Smooth muscle cell of the coronary artery (primary cell): Measurements from ENCODE around the gene SAV1. TPM values are rescaled to one million over a fixed set of nuclear protein-coding genes. Genes with fewer than 3 reads are reported as not detected.

Experiments used
- total RNA-seq: library from RNA; depleted of rRNA; stranded (reverse); fragments of >200 nt; gene quantifications from 2 replicates; pipeline ENCODE4 v1.2.3, GENCODE V29; 2014; ENCODE audit warnings: low replicate concordance

Gene SAV1
- total RNA-seq, result 10.4 and 13.5 TPM in 2 replicates

DNA sequence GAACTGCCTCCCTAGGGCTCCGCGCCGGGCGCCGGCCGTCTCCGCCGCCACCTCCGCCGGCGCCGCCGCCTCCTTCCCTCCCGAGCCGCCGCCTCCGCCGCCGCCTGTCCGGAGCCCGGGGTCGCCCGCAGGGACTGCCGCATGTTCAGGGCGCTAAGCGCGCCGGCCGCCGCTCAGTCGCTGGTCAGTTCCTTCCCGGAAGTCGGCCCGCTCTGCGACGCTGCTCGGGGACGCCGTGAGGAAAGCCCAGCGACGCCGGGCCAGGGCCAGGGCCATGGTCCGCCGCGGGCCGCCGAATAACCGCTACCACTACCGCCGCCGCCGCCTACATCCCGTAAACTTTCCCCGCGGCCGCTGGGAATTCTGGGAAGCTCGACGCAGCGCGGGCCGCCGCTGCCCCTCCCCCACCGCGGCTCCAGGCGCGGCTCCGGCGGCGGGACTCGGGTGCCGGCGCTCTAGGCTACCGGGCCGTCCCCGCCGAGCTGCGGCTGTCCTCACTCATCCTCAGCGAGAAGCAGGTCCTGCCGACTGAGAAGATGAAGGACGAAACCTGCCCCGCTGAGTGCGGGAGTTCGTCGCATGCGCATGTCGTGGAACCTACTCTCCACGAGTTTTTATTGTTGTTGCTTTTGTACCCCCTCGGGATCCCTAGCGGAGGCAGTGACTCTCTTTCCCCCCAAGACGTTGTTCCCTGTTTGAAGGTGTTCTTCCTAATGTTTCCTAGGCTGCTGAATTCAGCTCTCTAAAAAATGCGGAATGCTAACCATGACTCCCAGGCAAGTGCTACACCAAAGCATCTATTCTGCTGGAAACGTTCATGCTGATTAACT is at the start of gene SAV1:
SAV1 (minus strand) TSS at position 311 of the 830 bp plus-strand sequence. CDS start 339 bp downstream, outside the sequence.

Other genes with a start within 250 kb of the SAV1 start
- gene MAP4K5, start 135.7 kb downstream of the SAV1 start, total RNA-seq, result 26.2 and 35.9 TPM in 2 replicates
- gene ATL1, start 108.2 kb downstream of the SAV1 start, total RNA-seq, result 0.98 and 8.7 TPM in 2 replicates
- 19.2 and 23.5 TPM in 2 replicates for gene NIN, start 162.9 kb upstream of the SAV1 start, total RNA-seq
- not detected in 2 replicates for gene ABHD12B, start 203.7 kb upstream of the SAV1 start, total RNA-seq